HG02884 (cell line): ENCODE results near the gene TBC1D7.

Experiments used
- ATAC-seq: cut with Tn5 transposase; IDR thresholded peaks from one replicate; pipeline ENCODE4 v1.9.1; 2021; ENCODE audit warnings: mild to moderate bottlenecking, moderate library complexity; ENCODE audit not compliant: unreplicated experiment

Gene TBC1D7

GRCh38 chr6:13328076-13328874 lies at the start of gene TBC1D7:
Gene TBC1D7, minus strand, starts transcription at chr6:13328537. Its CDS starts 1,639 bp downstream, at chr6:13326898.
- peak; percentile 86 for ATAC-seq

- ATAC-seq, result no peak
These were observed 48.9 kb upstream of the TBC1D7 start for GRCh38 chr6:13377054-13377758.

GRCh38 chr6:13375360-13375878 lies 47.1 kb upstream of the TBC1D7 start:
- peak; percentile 61 for ATAC-seq

DNA sequence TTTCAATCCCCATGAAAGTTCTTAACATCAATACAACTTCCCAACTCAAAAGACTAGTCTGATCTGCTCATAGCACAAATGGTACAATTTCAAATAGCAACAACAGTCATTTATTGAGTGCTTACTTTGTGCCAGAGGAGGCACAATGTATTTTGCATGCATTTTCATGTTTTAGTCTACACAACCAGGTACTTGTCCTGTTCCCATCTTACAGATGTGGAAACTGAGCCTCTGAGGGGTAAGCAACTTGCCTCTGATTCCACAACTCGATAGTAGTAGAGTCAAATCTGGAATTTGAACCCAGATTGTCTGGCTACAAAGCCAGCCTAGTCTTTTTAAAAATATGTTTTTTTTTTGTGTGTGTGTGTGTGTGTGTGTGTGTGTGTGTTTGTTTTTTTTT lies 45.6 kb upstream of the TBC1D7 start:
- no peak for ATAC-seq

DNA sequence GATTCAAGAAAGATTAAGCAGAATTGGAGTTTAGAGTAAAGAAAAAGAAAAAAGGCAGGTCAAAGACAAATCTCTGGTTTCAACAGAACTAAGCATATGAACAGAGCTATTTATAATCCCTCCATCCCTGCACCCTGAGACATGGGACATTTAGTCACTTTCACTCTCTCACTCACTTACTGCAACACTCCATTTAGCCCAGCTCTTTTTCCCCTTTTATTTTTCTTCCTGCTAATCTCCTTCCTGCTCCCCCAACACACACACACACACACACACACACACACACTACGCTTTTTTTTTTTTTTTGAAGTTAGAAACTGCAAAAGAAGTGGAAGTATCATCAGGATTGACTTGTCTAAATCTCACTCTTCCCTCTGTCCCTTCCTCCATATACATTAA lies 45.1 kb upstream of the TBC1D7 start:
- no peak for ATAC-seq

- no peak for ATAC-seq
These were observed 44.6 kb upstream of the TBC1D7 start for GRCh38 chr6:13372688-13373487.

DNA sequence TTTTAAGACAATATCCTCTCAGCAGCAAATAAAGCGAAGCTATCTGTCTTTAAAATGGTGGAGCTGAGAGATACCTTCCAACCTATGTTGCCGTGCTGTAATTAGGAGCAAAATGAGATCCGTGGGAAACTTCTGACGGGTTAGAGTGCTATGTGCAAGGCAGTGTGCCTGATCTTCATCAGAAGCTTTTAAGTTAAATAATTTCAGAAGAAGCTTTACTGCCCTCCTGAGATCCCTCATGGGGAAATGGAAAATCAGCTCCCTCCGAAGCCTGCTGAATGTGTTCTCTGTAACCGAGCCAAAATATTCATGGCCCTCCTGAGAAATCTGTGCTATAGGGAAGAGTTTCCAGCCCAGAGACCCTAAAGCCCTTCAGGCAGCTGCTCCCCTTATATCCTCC lies 43.7 kb upstream of the TBC1D7 start:
- no peak for ATAC-seq

- no peak for ATAC-seq
These were observed 43.2 kb upstream of the TBC1D7 start for GRCh38 chr6:13371421-13372072.

DNA sequence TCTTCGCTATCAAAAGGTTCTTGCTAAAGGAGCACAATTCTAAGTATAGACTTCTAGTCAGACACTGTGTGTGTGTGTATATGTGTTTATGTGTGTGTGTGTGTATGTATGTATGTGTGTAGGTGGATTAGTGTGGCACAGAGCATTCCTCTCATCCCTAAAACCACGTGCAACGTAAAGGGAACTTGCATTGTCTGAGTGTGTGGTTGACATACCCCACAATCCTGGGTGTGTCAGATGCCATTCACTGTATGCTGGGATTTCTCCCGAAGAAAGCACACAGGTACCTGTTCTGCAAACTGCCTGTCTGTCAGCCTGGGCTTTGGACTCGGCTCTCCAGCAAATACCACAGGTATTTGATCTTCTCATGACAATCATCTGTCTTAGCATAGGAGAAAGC lies 42.3 kb upstream of the TBC1D7 start:
- ATAC-seq, result no peak

DNA sequence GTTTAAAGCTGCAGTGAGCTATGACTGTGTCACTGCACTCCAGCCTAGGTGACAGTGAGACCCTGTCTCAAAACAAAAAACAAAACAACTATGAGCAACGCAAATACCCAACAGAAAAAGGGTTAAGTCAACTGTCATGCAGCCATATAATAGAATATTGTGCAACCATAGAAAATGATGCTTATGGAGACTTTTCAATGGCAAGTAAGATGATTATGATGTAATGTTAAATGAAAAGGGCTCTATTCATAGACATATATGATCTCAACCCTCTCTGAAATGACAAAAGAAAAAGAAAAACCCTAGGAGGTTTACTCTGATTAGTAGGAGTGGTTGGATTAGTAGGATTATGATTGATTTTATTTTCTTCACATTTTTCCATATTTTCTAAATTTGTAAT lies 41.3 kb upstream of the TBC1D7 start:
- ATAC-seq, result no peak

DNA sequence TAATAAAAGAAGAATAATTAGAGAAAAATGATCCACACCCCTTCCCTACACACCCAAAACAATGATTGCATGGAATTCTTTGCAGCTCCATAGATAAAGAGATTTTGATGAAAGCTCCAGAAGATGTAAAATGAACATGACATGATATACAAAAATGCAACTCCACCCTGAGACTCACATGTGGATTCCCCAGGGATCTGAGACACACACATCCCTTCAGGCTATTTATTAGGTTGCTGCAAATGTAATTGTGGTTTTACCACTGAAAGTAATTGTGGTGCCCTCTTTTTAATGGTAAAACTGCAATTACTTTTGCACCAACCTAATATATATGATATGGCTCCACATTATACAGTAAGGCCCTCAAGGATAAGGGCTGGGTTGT lies 40.4 kb upstream of the TBC1D7 start:
- ATAC-seq, result no peak

DNA sequence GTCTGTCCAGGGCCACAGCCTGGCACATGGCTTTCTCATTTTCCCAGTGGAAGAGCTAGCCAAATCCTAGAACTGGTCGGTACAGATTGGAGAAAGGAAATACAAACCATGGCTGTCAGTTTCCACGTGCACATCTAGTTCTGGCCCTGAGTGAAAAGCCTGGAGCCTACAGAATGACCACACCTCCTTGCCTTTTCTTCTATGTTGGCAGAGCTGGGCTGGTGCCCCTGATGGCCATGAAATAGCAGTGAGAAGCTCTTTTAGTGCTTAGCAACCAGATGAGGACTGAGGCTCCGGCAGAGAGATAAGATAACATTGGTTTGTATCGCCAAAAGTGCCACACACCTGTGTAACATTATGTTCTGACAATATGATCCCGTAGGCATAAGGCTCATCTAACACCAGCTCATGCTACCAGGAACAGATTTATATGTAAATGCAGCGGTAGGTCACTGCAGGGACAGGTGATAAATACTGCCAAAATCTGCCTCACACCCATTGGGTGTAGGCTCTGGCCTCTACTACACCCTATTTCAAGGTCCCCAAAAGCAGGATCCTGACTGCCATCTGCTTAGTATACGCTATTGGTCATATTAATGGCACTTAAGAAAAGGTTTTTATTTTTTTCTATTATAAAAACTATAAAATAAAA lies 39.9 kb upstream of the TBC1D7 start:
- ATAC-seq, result no peak

DNA sequence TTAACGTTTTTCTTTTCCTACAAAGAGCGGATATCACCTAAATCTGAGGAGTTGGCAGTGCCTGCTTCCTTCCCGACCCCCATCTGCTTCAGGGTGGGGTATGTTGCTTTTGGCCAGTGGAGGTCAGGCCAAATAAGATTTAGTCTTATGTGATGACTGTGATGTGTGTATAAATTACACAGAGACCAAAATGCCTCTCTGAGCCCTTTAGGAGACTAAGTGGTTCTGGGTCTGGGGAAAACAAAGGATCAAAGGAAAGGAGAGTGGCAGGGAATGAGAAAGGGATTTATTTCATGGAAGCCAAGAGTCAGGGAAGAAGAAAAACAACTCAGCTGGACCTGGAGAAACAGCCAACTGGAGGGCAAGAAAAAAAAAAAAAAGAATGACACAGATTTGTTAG lies 39.1 kb upstream of the TBC1D7 start:
- no peak for ATAC-seq

DNA sequence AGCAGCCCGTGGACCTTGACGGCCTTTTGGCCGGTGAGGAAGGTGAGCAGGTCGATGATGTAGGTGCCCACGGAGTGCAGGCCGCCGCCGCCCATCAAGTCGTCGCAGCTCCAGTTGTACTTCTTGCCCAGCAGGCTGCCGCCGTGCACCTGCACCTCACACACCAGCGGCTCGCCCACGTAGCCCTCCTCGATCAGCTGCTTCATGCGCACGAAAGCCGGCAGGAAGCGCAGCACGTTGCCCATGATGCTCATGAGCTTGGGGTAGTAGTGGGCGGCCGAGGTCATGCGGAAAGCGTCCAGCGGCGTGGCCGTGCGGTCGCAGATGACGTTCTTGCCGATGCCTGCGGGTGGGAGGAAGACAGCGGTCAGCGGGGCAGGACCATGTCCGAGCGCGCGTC lies 37.0 kb upstream of the TBC1D7 start:
- ATAC-seq, result no peak

GRCh38 chr6:13364842-13365241 lies 36.5 kb upstream of the TBC1D7 start:
- no peak for ATAC-seq

DNA sequence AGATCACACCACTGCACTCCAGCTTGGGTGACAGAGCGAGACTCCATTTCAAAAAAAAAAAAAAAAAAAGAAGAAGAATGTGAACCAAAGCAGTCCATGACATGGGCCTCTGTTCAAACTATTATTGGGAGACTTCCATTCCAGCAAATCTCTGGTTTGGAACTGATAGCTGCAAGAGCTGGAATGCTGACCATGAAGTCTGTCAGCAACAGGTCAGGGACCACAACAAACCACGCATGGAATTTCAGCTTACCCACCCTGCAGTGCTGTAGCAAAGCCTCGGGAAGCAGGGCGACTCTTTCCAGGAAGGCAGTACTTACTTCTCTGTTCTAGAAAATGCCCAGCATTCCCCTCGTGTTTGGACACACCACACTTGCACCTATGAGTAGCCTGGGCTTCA lies 34.1 kb upstream of the TBC1D7 start:
- ATAC-seq, result no peak

DNA sequence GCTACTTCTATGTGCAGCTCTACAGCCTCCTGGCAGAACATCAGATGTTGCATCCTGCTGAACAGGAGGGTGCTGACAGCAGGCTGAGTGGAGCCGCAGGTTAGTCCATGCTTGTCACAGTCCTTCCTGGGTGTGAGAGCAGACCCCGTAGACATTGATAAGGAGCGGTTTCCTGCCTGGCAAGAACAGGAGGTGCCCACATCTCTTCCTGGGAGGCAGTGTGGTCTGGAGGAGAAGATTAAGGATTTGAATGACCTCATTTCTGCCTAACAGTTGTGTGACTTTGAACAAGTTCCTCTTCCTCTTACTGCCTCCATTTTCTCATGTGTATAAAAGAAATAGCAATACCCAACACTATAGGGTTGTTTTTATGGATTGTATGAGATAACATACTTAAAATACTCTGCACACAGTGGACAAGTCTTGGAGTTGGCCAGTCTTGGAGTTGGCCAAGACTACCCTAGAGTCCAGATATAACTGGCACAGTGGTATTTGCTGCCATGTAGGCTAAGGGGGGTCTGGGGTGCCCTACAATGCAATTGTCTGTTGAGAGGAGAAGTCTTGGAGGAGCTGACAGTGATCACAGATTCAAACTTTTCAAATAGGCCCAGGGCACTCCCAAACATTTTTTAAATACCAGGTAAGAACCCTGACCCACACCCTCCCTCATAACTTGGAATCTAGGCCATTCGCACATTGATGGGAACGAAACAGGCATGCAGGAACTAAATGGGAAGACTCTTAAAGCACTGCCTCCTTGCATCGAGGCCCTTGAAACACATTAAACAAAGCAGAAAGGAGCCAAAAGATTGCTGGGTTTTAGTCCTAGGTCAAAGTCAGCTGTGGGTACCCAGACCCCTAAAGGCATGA lies 32.6 kb upstream of the TBC1D7 start:
- ATAC-seq, result no peak

DNA sequence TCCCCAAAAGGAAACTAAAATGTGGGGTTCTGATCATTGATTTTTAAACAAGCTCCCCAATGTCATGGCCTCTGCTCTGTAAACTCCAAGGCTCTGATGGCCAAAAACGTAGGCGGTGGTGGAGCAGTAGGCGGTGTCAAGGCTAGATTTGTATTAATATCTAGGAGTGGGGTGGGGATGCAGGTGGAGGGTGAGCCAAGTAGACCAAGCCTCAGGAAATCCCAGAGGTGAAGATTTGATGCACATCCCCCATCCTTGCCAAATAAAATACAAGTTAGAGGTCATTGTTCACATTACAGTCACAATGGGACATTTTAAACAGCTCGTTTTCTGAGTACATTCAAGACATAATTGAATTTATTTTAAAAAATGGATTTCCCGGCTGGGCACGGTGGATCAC lies 30.9 kb upstream of the TBC1D7 start:
- no peak for ATAC-seq

GRCh38 chr6:13358511-13358910 lies 30.2 kb upstream of the TBC1D7 start:
- ATAC-seq, result no peak
